CD8-positive, alpha-beta memory T cell (primary cell): ENCODE measurements around the gene ZNF543. TPM values are rescaled to one million over a fixed set of nuclear protein-coding genes. Genes with fewer than 3 reads are reported as not detected.

ENCODE experiments used
- CTCF ChIA-PET: fragments of 350-600 bp; sonication (Branson Sonifier 250); formaldehyde crosslinking; loops from one replicate; lab custom pipeline; 2021; ENCODE audit warnings: antibody characterized with exemption; lab: Charles Lee
- POLR2A ChIA-PET: fragments of 350-600 bp; sonication (Branson Sonifier 250); formaldehyde crosslinking; loops from one replicate; lab custom pipeline; 2021; ENCODE audit warnings: antibody characterized with exemption; lab: Charles Lee
- DNase-seq, 5 donors: peaks; one replicate each; pipeline versions ENCODE4 v3.0.0 to v3.0.0-alpha.2; 2020 to 2022; ENCODE audit warnings: mixed read lengths in 1 of 5
- H3K27ac ChIP-seq: one replicate; pipeline ENCODE4 v1.7.0; 2013; ENCODE audit warnings: low read depth, mild to moderate bottlenecking, low read length, moderate library complexity
- H3K27me3 ChIP-seq: 2 replicates; pipeline ENCODE4 v1.7.0; 2013; ENCODE audit warnings: low read length, mild to moderate bottlenecking; ENCODE audit not compliant: insufficient read depth, poor library complexity, severe bottlenecking
- H3K36me3 ChIP-seq: 2 replicates; pipeline ENCODE4 v1.7.0; 2013; ENCODE audit warnings: mild to moderate bottlenecking, low read length, moderate library complexity; ENCODE audit not compliant: insufficient read depth
- H3K4me1 ChIP-seq: 2 replicates; pipeline ENCODE4 v1.7.0; 2013; ENCODE audit warnings: mild to moderate bottlenecking, low read length, moderate library complexity; ENCODE audit not compliant: insufficient read depth
- H3K4me3 ChIP-seq: 2 replicates; pipeline ENCODE4 v1.7.0; 2013; ENCODE audit warnings: mild to moderate bottlenecking, low read length
- H3K9me3 ChIP-seq: 2 replicates; pipeline ENCODE4 v1.7.0; 2013; ENCODE audit warnings: mild to moderate bottlenecking, low read length
- H3K27ac Mint-ChIP-seq, 8 donors: one replicate each; pipeline ENCODE4 v1.8.0; 2020 to 2021; ENCODE audit warnings: mixed read lengths in 8 of 8, mild to moderate bottlenecking in 6 of 8, inconsistent platforms in 3 of 8, moderate library complexity in 3 of 8
- H3K27me3 Mint-ChIP-seq, 2 donors: one replicate each; pipeline ENCODE4 v1.8.0; 2020 to 2021; ENCODE audit warnings: mixed read lengths in 2 of 2, mild to moderate bottlenecking in 1 of 2, moderate library complexity in 1 of 2
- H3K36me3 Mint-ChIP-seq, 3 donors: one replicate each; pipeline ENCODE4 v1.8.0; 2020 to 2021; ENCODE audit warnings: mixed read lengths in 3 of 3, inconsistent platforms in 1 of 3, mild to moderate bottlenecking in 1 of 3
- H3K4me1 Mint-ChIP-seq, 3 donors: one replicate each; pipeline ENCODE4 v1.8.0; 2020 to 2021; ENCODE audit warnings: mixed read lengths in 3 of 3, inconsistent platforms in 1 of 3, mild to moderate bottlenecking in 1 of 3
- H3K4me3 Mint-ChIP-seq, 7 donors: one replicate each; pipeline ENCODE4 v1.8.0; 2020 to 2021; ENCODE audit warnings: mixed read lengths in 7 of 7, mild to moderate bottlenecking in 6 of 7, moderate library complexity in 4 of 7, inconsistent platforms in 2 of 7
- H3K9me3 Mint-ChIP-seq, 5 donors: one replicate each; pipeline ENCODE4 v1.8.0; 2020 to 2022; ENCODE audit warnings: mixed read lengths in 5 of 5, mild to moderate bottlenecking in 3 of 5, moderate library complexity in 2 of 5, inconsistent platforms in 1 of 5
- polyA plus RNA-seq: library from polyadenylated mRNA; unstranded; fragments of 300-500 nt; fragmentation: Illumina TruSeq; gene quantifications from one replicate; pipeline ENCODE4 v1.2.3, GENCODE V29; 2021
- total RNA-seq, 2 experiments: library from RNA; stranded (reverse); gene quantifications; one replicate each; pipeline ENCODE4 v1.2.3, GENCODE V29; 2021

The ZNF543 gene
- total and polyA plus RNA-seq, 3 experiments from 2014 or later: 6.0 to 9.3 (median 9.0) TPM

DNA sequence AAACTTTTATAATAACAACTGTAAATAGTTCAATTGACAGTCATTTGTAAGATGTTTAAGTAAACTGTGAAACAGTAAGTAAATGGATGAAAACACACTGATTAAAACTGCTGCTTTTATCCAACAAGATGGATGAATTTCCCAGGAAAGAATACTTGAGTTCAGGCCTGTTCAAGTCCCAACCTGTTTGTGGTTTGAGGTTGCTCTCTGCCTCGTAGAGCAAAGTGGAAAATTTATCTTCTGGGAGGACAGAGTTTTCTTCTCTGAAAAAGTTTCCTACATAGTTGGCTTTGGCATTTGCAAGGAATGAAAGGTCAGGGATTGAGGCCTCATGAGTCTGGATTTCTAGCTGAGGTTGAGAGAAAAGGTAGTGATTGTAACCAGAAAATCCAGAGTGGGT lies 15.2 kb upstream of the ZNF543 start:
- ChIA-PET POLR2A (no interaction called here), CTCF (no interaction called here)
- no peak overlapping the region for H3K27ac ChIP-seq
- no peak for DNase-seq
- no peaks in the 10 kb centered on the region for H3K9me3 ChIP-seq
- Mint-ChIP-seq H3K27me3 (no peaks in the 10 kb centered on the region), H3K4me3 (no peak overlapping the region), H3K9me3 (peaks cover 0 to 11% (median 5%) of the 10 kb centered on the region in 5 donors), H3K27ac (no peak overlapping the region), H3K36me3 (peaks cover 6 to 33% (median 29%) of the 10 kb centered on the region in 3 donors), H3K4me1 (peaks cover 5 to 16% (median 13%) of the 10 kb centered on the region in 3 donors)
- no peaks in the 10 kb centered on the region for H3K4me1 ChIP-seq
- H3K4me3 ChIP-seq: no peak overlapping the region
- no peaks in the 10 kb centered on the region for H3K27me3 ChIP-seq
- no peaks in the 10 kb centered on the region for H3K36me3 ChIP-seq

DNA sequence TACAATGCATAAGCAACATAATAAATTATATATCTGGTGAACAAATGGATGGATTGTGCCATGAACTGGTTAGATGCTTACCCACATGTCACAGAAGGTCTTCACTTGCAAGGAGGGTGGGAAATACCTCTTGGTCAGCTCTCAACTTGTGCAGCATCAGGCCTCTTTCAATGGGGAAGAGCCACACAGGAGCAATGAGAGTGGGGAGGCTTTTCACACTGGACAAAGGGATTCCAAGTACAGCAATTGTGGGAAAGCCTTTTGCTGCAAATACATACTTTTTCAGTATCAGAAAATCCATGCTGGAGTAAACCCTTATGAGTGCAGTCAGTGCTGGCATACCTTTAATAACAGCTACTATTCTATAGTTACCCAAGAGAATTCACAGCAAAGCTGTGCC lies 11.8 kb upstream of the ZNF543 start:
- Histone ChIP-seq H3K4me1 (no peaks in the 10 kb centered on the region), H3K4me3 (no peak overlapping the region), H3K27me3 (no peaks in the 10 kb centered on the region), H3K27ac (no peak overlapping the region), H3K9me3 (no peaks in the 10 kb centered on the region), H3K36me3 (no peaks in the 10 kb centered on the region)
- Mint-ChIP-seq H3K9me3 (peaks cover 0 to 15% (median 10%) of the 10 kb centered on the region in 5 donors), H3K4me1 (peaks cover 0 to 4% (median 3%) of the 10 kb centered on the region in 3 donors), H3K36me3 (peaks cover 2 to 10% (median 9%) of the 10 kb centered on the region in 3 donors), H3K27ac (no peak overlapping the region), H3K4me3 (no peak overlapping the region), H3K27me3 (no peaks in the 10 kb centered on the region)
- DNase-seq: no peak
- ChIA-PET POLR2A (interaction anchor here (0.5 kb wide), 1 partner anchor 103 kb away, joined by 3 read pairs; no protein-coding TSS in a partner anchor), CTCF (no interaction called here)

- Histone ChIP-seq H3K36me3 (no peaks in the 10 kb centered on the region), H3K27me3 (no peaks in the 10 kb centered on the region), H3K9me3 (no peaks in the 10 kb centered on the region), H3K4me3 (no peak overlapping the region), H3K27ac (no peak overlapping the region), H3K4me1 (no peaks in the 10 kb centered on the region)
- no peak for DNase-seq
- peaks cover 0 to 4% (median 3%) of the 10 kb centered on the region in 3 donors for H3K4me1 Mint-ChIP-seq
- no peak overlapping the region for H3K27ac Mint-ChIP-seq
- POLR2A ChIA-PET: interaction anchor here (0.6 kb wide), 1 partner anchor 13 kb away, joined by 3 read pairs; no protein-coding TSS in a partner anchor
- H3K27me3 Mint-ChIP-seq: peaks cover 3 to 16% of the 10 kb centered on the region in 2 donors
- H3K9me3 Mint-ChIP-seq: peaks cover 0 to 29% (median 14%) of the 10 kb centered on the region in 5 donors
- H3K36me3 Mint-ChIP-seq: peaks cover 0 to 17% (median 0%) of the 10 kb centered on the region in 3 donors
- no peak overlapping the region for H3K4me3 Mint-ChIP-seq
- CTCF ChIA-PET: no interaction called here
Observed at GRCh38 chr19:57310792-57311191, 9.5 kb upstream of the ZNF543 start.

DNA sequence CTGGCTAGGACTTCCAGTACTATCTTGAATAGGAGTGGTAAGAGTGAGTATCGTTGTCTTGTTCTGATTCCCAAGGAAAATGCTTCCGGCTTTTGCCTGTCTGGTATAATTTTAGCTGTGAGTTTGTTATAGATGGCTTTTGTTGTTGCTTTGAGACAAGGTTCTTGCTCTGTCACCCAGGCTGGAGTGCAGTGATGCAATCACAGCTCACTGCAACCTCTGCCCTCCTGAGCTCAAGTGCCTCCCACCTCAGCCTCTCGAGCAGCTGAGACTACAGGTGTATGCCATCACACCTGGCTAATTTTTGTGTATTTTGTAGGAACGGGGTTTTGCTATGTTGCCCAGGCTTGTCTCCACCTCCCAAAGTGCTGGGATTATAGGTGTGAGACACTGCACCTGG lies 6.1 kb upstream of the ZNF543 start:
- H3K9me3 ChIP-seq: no peaks in the 10 kb centered on the region
- H3K36me3 Mint-ChIP-seq: peaks cover 0 to 26% (median 0%) of the 10 kb centered on the region in 3 donors
- peaks cover 0 to 4% (median 3%) of the 10 kb centered on the region in 3 donors for H3K4me1 Mint-ChIP-seq
- no peaks in the 10 kb centered on the region for H3K36me3 ChIP-seq
- no peaks in the 10 kb centered on the region for H3K4me1 ChIP-seq
- peaks cover 8% of the 10 kb centered on the region for H3K27me3 ChIP-seq
- peaks cover 14 to 35% of the 10 kb centered on the region in 2 donors for H3K27me3 Mint-ChIP-seq
- no peak overlapping the region for H3K27ac Mint-ChIP-seq
- H3K4me3 ChIP-seq: no peak overlapping the region
- ChIA-PET POLR2A (no interaction called here), CTCF (no interaction called here)
- H3K27ac ChIP-seq: no peak overlapping the region
- DNase-seq: no peak
- no peak overlapping the region for H3K4me3 Mint-ChIP-seq
- H3K9me3 Mint-ChIP-seq: peaks cover 0 to 39% (median 14%) of the 10 kb centered on the region in 5 donors

DNA sequence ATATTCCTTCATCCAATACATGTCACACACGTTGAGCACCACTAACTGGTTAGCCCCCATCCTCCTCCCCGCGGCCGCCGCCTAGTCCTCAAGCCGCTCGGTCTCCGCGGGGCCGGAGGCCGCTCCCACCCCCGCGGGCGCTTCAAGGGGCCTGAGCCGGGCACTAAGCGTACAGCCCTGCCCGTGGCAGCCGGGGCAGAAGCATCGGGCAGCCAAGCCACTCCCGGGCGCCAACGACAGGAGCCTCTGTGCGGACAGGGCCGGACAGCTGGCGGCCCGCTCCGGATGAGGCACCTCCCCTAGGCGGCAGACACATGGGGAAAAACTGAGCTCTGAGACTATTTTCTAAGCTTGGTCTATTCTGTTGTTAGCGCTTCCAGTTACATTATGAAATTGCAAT lies 2.8 kb upstream of the ZNF543 start:
- H3K36me3 Mint-ChIP-seq: peaks cover 0 to 46% (median 21%) of the 10 kb centered on the region in 3 donors
- H3K4me1 Mint-ChIP-seq: peaks cover 24 to 29% (median 29%) of the 10 kb centered on the region in 3 donors
- H3K9me3 Mint-ChIP-seq: peaks cover 0 to 46% (median 18%) of the 10 kb centered on the region in 5 donors
- H3K27me3 Mint-ChIP-seq: peaks cover 14 to 35% of the 10 kb centered on the region in 2 donors
- Histone ChIP-seq H3K4me3 (no peak overlapping the region), H3K27me3 (peaks cover 8% of the 10 kb centered on the region), H3K4me1 (peaks cover 22% of the 10 kb centered on the region), H3K9me3 (peaks cover 8% of the 10 kb centered on the region), H3K27ac (no peak overlapping the region), H3K36me3 (no peaks in the 10 kb centered on the region)
- no peak for DNase-seq
- ChIA-PET POLR2A (interaction anchor here (0.7 kb wide), 2 partner anchors 28 to 555 kb away, joined by 7 to 11 read pairs; no protein-coding TSS in a partner anchor), CTCF (no interaction called here)
- no peak overlapping the region for H3K4me3 Mint-ChIP-seq
- no peak overlapping the region for H3K27ac Mint-ChIP-seq

- H3K27ac ChIP-seq: peak overlapping the region; percentile 87
- no peak for DNase-seq
- Mint-ChIP-seq H3K27me3 (peaks cover 14 to 29% of the 10 kb centered on the region in 2 donors), H3K27ac (peak overlapping the region; percentile 92 to 99 (median 98)), H3K4me3 (peak overlapping the region; percentile 91 to 99 (median 93)), H3K4me1 (peaks cover 31 to 45% (median 33%) of the 10 kb centered on the region in 3 donors), H3K9me3 (peaks cover 0 to 51% (median 22%) of the 10 kb centered on the region in 5 donors), H3K36me3 (peaks cover 11 to 63% (median 42%) of the 10 kb centered on the region in 3 donors)
- H3K9me3 ChIP-seq: peaks cover 8% of the 10 kb centered on the region
- H3K27me3 ChIP-seq: peaks cover 8% of the 10 kb centered on the region
- CTCF ChIA-PET: no interaction called here
- POLR2A ChIA-PET: interaction anchor here (0.6 kb wide), 1 partner anchor 37 kb away, joined by 3 read pairs; no protein-coding TSS in a partner anchor
- H3K36me3 ChIP-seq: peaks cover 13% of the 10 kb centered on the region
- H3K4me3 ChIP-seq: peak overlapping the region; percentile 68
- H3K4me1 ChIP-seq: peaks cover 22% of the 10 kb centered on the region
Observed at GRCh38 chr19:57319869-57320179, 448 bp upstream of the ZNF543 start.

- Histone ChIP-seq H3K27me3 (peaks cover 8% of the 10 kb centered on the region), H3K36me3 (peaks cover 24% of the 10 kb centered on the region), H3K4me1 (peaks cover 22% of the 10 kb centered on the region), H3K4me3 (peak overlapping the region; percentile 68), H3K9me3 (peaks cover 14% of the 10 kb centered on the region), H3K27ac (peak overlapping the region; percentile 87)
- Mint-ChIP-seq H3K4me1 (peaks cover 32 to 45% (median 33%) of the 10 kb centered on the region in 3 donors), H3K36me3 (peaks cover 17 to 63% (median 55%) of the 10 kb centered on the region in 3 donors), H3K4me3 (peak overlapping the region; percentile 91 to 99 (median 93)), H3K27ac (peak overlapping the region; percentile 92 to 99 (median 98)), H3K9me3 (peaks cover 0 to 53% (median 30%) of the 10 kb centered on the region in 5 donors), H3K27me3 (peaks cover 11 to 16% of the 10 kb centered on the region in 2 donors)
- no peak for DNase-seq
- POLR2A ChIA-PET: no interaction called here
- CTCF ChIA-PET: no interaction called here
Observed at GRCh38 chr19:57321116-57321515, 844 bp downstream of the ZNF543 start.

GRCh38 chr19:57321751-57322150 lies 1.5 kb downstream of the ZNF543 start:
- Histone ChIP-seq H3K27ac (no peak overlapping the region), H3K9me3 (peaks cover 14% of the 10 kb centered on the region), H3K36me3 (peaks cover 30% of the 10 kb centered on the region), H3K27me3 (peaks cover 8% of the 10 kb centered on the region), H3K4me1 (peaks cover 22% of the 10 kb centered on the region), H3K4me3 (peak overlapping the region; percentile 68)
- ChIA-PET CTCF (no interaction called here), POLR2A (interaction anchor here (0.7 kb wide), 1 partner anchor 608 kb away, joined by 6 read pairs; no protein-coding TSS in a partner anchor)
- H3K4me1 Mint-ChIP-seq: peaks cover 32 to 45% (median 33%) of the 10 kb centered on the region in 3 donors
- H3K27ac Mint-ChIP-seq: peak overlapping the region in 6 of 8 donors; percentile 46 to 92 (median 62)
- H3K36me3 Mint-ChIP-seq: peaks cover 20 to 64% (median 60%) of the 10 kb centered on the region in 3 donors
- H3K4me3 Mint-ChIP-seq: peak overlapping the region; percentile 52 to 99 (median 93)
- peaks cover 11% of the 10 kb centered on the region in 2 donors for H3K27me3 Mint-ChIP-seq
- no peak for DNase-seq
- peaks cover 0 to 56% (median 33%) of the 10 kb centered on the region in 5 donors for H3K9me3 Mint-ChIP-seq
